Activated CD4-positive, CD25-positive, alpha-beta regulatory T cell (primary cell): Measurements from ENCODE around the gene ILDR1.
"Not testable (repeated sequence)": the region's sequence is repeated elsewhere in the genome, so short reads cannot be mapped to it uniquely, and the experiment has no call there.

Source experiments
- DNase-seq, 4 experiments: peaks; one replicate each; lab custom pipeline; 2025; lab: John Stamatoyannopoulos, UW

ILDR1 gene

GRCh38 chr3:121942116-121942786 lies 79.8 kb downstream of the ILDR1 start:
- DNase-seq = no peak

GRCh38 chr3:121941592-121941991 lies 80.5 kb downstream of the ILDR1 start:
- no peak for DNase-seq

- DNase-seq = not testable (repeated sequence)
These were observed 83.7 kb downstream of the ILDR1 start for GRCh38 chr3:121938141-121938855.
